ENCODE results near the gene PLXNA4. TPM values are rescaled to one million over a fixed set of nuclear protein-coding genes. Genes with fewer than 3 reads are reported as not detected.

The PLXNA4 gene
- polyA plus RNA-seq, 1 donor (not counting 4 experiments of a cell fraction or from before 2014, with no cell fraction given), result 0.01 TPM

DNA sequence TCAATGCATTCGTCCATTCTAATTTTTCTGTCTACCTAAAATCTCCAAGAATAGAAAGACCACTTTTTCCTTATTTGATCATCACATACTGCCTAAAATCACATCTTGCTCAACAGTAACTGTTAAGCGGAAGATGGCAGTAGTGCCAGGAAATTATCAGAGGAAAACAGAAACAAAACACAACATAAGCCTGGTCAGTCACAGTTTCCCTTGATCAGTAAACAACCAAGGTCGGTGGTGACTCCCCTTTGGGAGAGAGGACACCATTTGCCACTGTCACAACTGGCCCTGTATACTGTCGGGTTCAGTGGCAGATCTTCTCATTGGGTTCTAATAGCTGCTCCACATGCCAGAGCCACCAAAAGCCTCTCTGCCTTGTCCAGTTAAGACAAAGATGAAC, 106.6 kb downstream of the PLXNA4 start:
- H3K36me3 ChIP-seq (ENCODE audit: control insufficient read depth in 2 of 2, extremely low read depth in 1 of 2, insufficient read depth in 2 of 2, low read length in 2 of 2), result no peaks in the 10 kb centered on the region

DNA sequence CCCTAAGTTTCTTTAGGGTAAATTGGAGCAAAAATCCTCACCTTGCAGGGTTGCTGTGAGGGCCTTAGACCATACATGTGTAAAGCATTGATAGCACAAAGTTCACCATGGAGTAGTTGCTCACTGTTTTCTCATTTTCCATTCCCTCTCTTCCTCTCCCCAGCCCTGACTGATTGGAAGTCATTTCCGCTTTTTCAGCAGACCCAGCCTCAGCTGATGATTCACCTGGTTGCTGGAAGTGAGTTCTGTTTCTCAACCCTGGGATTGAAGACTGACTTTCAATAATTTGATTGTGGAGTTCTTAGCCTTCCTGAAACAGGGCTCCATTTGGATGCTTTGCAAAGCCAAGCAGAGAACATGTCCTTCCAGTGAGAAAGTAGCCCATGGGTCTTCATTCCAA, 107.0 kb downstream of the PLXNA4 start:
- Histone ChIP-seq H3K4me3 (ENCODE audit: control insufficient read depth in 2 of 3, extremely low read depth in 1 of 3, insufficient read depth in 2 of 3, low read depth in 1 of 3, low read length in 3 of 3) (no peak overlapping the region), H3K4me1 (ENCODE audit: control insufficient read depth, extremely low read depth, insufficient read depth, low read length) (no peaks in the 10 kb centered on the region), H3K9ac (ENCODE audit: control insufficient read depth, extremely low read depth, insufficient read depth, low read length) (no peak overlapping the region), H3K9me1 (ENCODE audit: control insufficient read depth, extremely low read depth, insufficient read depth, low read length) (no peaks in the 10 kb centered on the region), H2AFZ (ENCODE audit: control insufficient read depth, low read length) (no peak overlapping the region), H3K27me3 (ENCODE audit: control insufficient read depth, extremely low read depth, insufficient read depth, low read length) (peaks cover 30% of the 10 kb centered on the region), H3K79me2 (ENCODE audit: control insufficient read depth, insufficient read depth, low read length) (no peaks in the 10 kb centered on the region), H3K9me3 (ENCODE audit: control insufficient read depth, low read depth, low read length) (no peaks in the 10 kb centered on the region), H4K20me1 (ENCODE audit: control insufficient read depth, extremely low read depth, insufficient read depth, low read length) (peaks cover 3% of the 10 kb centered on the region), H3K27ac (ENCODE audit: control insufficient read depth, insufficient read depth, low read length) (no peak overlapping the region), H3K4me2 (ENCODE audit: control insufficient read depth, extremely low read depth, insufficient read depth, low read depth, low read length) (no peak overlapping the region), H3K36me3 (ENCODE audit: control insufficient read depth in 2 of 2, extremely low read depth in 1 of 2, insufficient read depth in 2 of 2, low read length in 2 of 2) (no peaks in the 10 kb centered on the region)
- dilution Hi-C loops (cut with MboI; ENCODE audit: extremely low pct_ligation_motif_present, low sequenced_read_pairs), result no loop called here
- DNase-seq (ENCODE audit: low read depth, low spot score), result no peak
- no peak for TF ChIP-seq EZH2 (IDR thresholded peaks at IDR 0.05; ENCODE audit: low read length)
- TF ChIP-seq CTCF (optimal IDR thresholded peaks at IDR 0.05 in 1 of 3, IDR thresholded peaks at IDR 0.05 in 1 of 3, conservative IDR thresholded peaks at IDR 0.05 in 1 of 3; ENCODE audit: extremely low read depth in 1 of 3, insufficient read depth in 2 of 3, low read length in 3 of 3), result no peak
- no peak for FAIRE-seq

More for the DNA sequence above, 106.6 kb downstream of the PLXNA4 start:
- no peaks in the 10 kb centered on the region for H3K9me3 ChIP-seq (ENCODE audit: control insufficient read depth, low read depth, low read length)
- no peaks in the 10 kb centered on the region for H3K4me1 ChIP-seq (ENCODE audit: control insufficient read depth, extremely low read depth, insufficient read depth, low read length)
- no peak overlapping the region for H3K9ac ChIP-seq (ENCODE audit: control insufficient read depth, extremely low read depth, insufficient read depth, low read length)
- peaks cover 3% of the 10 kb centered on the region for H4K20me1 ChIP-seq (ENCODE audit: control insufficient read depth, extremely low read depth, insufficient read depth, low read length)
- dilution Hi-C loops (cut with MboI; ENCODE audit: extremely low pct_ligation_motif_present, low sequenced_read_pairs), result no loop called here
- TF ChIP-seq EZH2 (IDR thresholded peaks at IDR 0.05; ENCODE audit: low read length) (no peak), CTCF (optimal IDR thresholded peaks at IDR 0.05 in 1 of 3, IDR thresholded peaks at IDR 0.05 in 1 of 3, conservative IDR thresholded peaks at IDR 0.05 in 1 of 3; ENCODE audit: extremely low read depth in 1 of 3, insufficient read depth in 2 of 3, low read length in 3 of 3) (no peak)
- no peaks in the 10 kb centered on the region for H3K9me1 ChIP-seq (ENCODE audit: control insufficient read depth, extremely low read depth, insufficient read depth, low read length)
- DNase-seq (ENCODE audit: low read depth, low spot score) (no peak), FAIRE-seq (no peak)
- H3K79me2 ChIP-seq (ENCODE audit: control insufficient read depth, insufficient read depth, low read length), result no peaks in the 10 kb centered on the region
- no peak overlapping the region for H2AFZ ChIP-seq (ENCODE audit: control insufficient read depth, low read length)
- no peak overlapping the region for H3K27ac ChIP-seq (ENCODE audit: control insufficient read depth, insufficient read depth, low read length)
- H3K4me2 ChIP-seq (ENCODE audit: control insufficient read depth, extremely low read depth, insufficient read depth, low read depth, low read length), result no peak overlapping the region
- H3K27me3 ChIP-seq (ENCODE audit: control insufficient read depth, extremely low read depth, insufficient read depth, low read length), result peaks cover 32% of the 10 kb centered on the region
- no peak overlapping the region for H3K4me3 ChIP-seq (ENCODE audit: control insufficient read depth in 2 of 3, extremely low read depth in 1 of 3, insufficient read depth in 2 of 3, low read depth in 1 of 3, low read length in 3 of 3)

Data from keratinocyte (primary cell).